GM10847 (cell line): ENCODE measurements around the gene CD44.

Source experiments
- POLR2A ChIP-seq: IDR thresholded peaks from 2 replicates; pipeline ENCODE4 v1.6.1; 2011; ENCODE audit not compliant: insufficient read length; ENCODE audit errors: extremely low read depth

The CD44 gene

DNA sequence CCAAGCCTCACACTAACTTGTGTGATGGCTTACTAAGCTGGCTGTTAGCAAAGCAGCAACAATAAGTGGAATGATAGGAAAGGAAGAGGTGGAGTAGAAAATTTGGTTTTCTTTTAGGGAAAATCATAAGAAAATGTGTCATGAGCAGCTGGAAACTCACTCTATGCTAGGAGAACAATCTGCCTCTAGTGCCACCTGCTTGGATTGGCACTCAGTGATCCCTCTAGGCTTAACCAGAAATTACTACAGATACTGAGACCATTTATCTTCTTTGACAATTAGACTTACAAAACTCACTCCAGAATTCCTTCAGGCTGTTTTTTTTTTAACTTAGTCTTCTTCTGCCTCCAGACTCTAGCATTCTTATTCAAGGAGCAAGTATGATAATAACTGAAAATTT is 117.3 kb downstream of the CD44 start:
- no peak for TF ChIP-seq POLR2A

DNA sequence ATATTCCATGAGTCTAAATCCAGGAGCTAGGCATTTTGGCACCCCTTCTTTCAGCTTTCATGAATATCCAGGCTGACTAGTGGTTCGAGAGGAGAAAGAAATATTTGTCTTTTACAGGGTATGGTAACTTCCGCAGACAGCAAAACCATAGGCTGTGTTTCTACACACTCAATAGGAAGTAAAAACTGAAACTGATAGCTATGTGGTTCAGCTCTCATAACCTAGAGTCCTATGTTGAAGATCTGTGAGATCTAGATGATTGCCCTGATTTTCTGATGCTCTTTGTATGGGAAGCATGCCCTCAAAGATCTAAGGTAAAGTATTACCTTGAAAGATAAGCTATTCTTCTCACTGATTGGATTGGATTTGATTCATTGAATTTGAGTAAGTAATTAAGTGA is 118.3 kb downstream of the CD44 start:
- TF ChIP-seq POLR2A = no peak

DNA sequence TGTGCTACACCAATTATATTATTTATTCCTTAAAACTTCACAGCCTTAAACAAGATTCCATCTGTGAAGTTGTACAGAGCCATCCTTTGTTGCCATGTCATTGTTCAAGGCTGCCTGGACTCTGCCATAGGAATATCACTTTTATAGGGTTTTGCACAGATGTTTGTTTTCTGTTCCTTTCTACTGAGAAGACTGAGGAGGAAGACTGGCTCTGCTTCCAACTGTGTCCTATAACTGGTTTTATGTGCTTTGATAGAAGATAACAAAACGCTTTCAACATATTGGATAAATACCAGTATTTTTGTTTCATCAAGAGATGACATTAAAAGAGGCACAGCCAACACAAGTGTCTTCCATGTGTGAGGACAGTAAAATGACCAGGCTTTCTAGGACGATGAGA is 120.6 kb downstream of the CD44 start:
- TF ChIP-seq POLR2A = no peak

DNA sequence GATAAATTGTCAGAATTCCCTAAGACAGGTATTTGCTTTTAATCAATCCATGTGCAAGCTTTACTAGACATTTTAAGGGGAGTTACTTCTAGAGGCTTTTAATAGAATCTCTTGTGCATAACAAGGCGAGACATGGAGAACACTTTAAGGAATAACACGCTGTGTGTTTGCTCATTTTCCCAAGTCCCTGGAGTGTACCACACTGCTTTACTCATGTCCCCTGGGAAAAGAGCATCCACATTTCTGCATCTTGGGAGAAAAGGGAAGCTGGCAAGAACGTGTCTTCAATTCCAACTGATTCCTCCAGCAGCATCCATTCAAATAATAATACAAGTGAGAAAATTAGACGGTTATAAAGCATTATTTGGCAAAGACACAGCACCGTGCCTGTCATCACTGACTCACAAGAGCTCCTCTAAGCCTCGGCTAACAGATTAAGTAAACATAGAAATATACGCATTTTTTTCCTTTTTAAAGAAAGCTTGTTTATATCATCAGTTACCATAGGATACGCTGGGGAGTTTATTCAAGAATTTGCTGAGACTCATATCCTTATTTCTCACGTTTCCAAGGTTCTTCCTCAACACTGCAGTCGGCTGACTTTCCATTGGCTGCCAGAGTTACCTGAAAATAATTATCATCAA is 121.5 kb downstream of the CD44 start:
- TF ChIP-seq POLR2A = no peak

DNA sequence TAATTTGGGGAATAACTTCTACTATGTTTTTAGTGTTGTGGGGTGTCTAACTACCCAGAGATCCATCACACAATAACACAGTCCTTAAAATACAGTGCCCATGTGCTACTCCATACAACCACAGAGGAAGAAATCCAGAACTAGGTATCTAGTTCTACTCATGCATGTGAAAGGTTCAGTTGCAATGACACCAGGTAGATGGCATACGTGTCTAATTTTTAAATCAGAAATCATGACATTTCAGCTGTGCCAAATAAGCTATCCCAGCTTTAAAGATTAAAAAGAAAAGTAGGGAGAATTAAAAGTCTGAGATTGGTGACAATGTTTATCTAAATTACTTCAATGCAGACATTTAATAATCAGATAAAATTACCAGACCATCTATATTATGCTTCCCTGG is 122.2 kb downstream of the CD44 start:
- no peak for TF ChIP-seq POLR2A

DNA sequence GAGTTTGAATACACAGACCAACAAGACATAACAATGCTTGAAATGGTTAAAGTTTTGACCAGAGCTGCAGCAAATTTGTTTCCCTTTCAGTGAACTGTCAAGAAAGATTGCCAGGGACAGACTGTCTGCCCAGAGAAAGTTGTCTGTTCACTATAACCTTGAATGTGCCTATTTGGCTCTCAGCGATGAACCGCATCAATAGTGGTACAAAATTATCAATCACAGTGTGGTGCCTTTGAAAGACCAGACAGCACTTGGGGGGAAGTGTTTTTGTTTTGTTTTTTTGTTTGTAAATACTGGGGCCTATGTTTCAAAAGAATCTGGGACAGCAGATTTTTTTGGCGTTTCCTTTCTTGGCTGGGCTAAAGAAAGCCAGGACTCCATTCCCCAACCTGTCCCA is 123.1 kb downstream of the CD44 start:
- TF ChIP-seq POLR2A = no peak

DNA sequence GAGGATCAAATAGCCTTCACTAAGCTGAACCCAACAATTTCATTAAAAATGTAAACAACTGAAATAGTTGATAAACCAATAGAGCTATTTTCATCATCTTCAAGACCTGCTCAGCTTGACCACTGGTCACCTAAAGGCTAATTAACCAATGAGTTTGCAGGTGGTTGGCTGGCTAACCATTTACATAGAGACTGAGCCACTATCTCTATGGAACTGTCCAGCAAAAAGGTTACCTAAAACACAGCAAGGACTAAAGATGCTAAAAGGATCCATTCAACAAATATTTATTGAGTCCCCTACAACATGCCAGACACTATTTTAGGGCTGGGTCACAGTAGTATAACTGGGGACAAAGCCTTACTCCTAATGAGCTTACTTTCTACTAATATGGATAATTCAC is 123.8 kb downstream of the CD44 start:
- TF ChIP-seq POLR2A = no peak

DNA sequence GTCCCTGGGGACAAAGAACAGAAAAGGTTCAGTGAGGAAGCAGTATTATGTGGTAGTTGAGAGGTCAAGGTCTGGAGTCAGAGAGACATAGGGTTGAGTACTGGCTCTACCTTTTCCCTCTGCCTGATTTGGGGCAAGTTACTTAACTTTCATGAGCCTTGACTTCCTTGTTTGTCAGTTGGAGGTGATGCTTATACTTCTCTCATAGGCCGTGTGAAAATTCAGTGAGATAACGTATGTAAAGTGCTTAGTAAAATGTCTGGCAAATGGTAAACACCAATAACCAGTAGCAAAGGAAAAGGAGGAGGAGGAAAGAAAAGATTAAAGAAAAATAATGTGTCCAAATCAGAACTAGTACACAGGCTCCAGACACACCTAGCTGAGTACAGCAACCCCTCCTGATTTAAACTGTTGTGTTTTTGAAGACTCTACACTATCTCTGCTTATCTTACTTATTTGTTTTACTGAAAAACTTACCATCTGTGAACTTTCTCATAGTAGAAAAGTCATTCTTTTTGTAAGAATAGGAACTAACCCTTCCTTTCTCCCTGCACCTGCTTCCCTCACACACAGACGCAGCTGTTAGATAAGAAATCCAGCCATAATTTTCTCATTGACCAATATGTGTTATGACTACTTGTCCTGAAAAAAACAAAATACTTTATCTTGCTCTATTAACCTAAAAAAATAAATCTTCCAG is 126.9 kb downstream of the CD44 start:
- TF ChIP-seq POLR2A = no peak

DNA sequence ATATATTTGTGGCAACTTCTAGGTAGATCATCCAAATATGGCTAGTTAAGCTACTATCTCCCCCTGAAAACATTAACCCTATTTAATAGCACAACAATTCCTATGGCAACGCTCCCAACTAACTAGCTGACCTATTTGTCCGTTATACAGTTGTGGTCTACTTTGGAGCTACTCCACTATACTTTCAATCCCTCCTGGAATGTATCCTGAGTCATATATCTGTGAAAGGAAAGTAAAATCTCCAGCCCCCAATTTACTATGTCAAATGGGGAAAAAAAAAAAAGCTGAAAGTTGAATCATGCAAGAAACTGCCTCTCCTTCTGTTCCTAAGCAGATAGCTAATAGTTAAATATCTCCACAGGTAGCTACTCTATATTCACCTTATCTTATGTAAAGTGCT is 128.5 kb downstream of the CD44 start:
- TF ChIP-seq POLR2A = no peak

DNA sequence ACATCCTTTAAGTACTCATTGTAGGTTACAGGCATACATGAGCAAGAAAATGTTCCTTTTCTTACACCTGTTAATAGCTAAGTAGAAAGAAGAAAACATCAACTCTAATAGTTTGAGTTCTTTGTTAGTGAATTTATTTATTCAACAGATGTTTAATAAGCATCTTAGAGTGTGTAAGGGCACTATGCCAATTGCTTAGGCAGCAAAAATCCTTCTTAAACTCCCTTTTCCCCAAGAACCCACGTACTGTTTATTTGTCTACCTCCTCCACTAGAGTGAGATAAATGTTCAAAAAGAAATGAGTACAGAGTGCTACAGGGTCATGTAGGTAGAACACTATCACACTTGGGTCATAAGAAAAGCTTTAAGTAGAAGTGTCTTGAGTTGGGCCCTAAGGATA is 131.4 kb downstream of the CD44 start:
- TF ChIP-seq POLR2A = no peak

DNA sequence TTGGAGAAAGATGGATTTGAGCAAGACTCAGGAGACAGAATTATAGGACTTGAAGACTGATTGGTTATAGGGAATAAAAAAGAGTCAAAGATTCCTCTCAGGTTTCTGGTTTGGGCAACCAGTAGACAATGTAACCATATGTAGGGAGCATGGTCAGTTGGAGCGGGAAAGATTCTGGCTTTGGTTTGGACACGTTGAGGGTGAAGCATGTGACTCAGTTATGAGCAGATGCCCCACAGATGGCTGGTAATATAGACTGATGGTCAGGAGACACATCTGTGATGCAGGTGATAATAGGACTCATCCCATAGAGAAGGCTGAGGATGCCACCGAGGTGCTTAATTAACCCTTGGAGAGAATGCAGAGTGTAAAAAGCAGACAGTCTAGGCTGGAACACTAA is 132.1 kb downstream of the CD44 start:
- no peak for TF ChIP-seq POLR2A

DNA sequence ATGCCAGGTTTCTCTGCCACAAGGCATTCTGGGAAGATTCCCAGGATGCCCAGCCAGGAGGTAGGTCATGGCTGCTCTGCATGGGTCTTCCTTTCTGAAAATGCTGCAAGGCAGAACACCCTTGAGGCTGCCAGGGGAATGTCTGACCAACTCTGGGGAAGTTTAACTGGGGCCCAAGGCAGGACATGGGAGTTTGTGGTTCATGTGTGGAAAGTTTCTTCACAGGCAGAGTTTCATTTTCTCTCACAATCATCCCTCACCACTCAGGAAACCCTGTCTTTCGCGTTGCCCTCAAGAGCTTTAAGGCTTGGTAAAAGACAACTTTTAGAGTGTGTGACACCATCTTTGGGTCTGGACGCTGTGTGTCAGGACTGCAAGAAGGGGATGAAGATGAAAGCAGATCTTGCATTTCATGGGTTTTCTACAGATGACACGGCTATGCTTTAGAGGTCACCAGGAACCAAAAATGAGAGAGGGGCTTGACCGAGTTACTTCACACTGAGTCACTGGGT is 133.5 kb downstream of the CD44 start:
- TF ChIP-seq POLR2A = no peak

DNA sequence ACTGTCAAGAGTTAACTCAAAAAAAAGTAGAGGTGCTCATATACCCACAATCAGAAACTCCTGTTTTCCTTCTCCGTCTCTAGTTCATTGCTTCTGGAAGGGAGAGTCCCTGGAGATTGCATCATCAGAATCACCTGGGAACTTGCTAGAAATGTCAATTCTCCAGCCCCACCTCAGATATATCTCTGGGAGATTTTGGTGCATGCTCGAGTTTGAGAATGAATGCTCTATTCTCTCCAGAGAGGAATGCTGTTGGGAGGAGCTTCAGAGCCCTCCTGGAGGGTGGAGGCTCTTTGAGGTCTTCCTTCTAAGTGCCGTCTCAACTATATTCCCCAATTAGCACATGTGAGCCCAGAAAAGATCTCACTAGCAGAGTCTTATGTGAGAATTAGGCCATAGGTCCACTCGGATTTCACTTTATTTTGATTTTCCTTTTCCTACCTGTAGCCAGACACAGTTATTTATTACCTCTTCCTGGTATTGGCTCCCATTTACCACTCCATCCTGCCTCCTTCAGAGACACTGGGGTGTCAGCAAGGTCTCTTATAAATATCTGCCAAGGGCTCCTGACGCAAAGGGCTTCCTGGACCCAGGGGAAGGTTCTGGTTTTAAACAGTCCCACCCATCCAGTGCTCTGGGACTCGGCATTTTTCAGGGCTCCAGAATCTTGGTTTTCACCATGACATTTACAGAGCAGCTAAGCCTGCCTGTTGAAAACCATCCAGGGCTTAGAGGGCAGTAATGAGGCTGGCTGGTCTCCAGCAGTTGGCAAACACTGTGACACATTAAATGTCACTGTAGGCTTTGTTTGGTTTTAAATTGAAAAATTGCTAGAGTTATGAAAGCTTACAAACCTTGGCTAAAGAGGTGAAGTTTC is 136.2 kb downstream of the CD44 start:
- no peak for TF ChIP-seq POLR2A

DNA sequence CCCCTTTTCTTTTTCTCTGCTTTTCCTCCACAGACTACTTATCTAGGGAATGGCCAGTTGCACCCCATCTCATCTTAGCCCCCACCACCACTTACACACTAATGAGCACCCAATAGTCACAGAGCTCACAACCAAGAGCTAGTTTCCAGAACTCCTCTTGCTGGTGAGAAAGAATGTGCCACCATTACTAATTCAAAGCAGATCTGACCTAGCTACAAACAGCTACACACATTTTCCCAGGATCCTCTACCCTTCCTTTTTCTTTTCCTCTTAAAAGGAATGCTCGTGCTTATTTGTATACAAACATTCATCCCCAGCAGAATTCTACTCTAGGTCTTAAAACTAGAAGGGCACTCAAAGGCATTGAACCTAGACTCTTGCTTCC is 136.8 kb downstream of the CD44 start:
- no peak for TF ChIP-seq POLR2A

DNA sequence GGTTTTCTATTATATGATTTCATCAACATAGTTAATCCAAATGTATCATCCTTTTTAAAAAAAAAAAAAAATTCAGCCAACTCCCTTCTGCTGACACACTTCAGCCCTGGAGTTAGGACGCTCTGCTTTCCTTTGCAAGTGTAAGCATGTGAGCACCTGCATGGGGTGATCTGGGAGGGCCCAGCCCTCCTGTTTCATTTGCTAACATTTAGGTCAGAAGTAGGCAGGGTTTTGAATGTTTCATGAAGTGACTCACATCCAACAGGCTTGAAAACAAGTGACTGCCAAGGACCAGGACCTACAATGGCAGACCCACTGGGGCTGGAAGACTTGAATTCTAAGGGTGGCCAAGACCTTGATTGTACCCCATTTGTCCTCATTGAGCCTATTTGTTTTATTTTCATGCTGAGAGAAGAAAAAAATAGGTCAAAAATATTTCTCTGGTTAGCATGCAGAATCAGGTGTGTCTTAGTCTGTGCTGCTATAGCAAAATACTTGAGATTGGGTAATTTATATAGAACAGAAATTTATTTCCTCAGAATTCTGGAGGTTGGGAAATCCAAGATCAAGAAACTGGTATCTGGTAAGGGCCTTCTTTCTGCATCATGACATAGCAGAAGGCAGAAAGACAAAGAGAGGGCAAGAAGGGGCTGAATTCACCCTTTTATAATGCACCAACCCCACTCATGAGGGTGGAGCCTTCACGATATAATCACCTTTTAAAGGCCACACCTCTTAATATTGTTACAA is 137.6 kb downstream of the CD44 start:
- TF ChIP-seq POLR2A = no peak
